ENCODE data around the gene SEMA4D.

The SEMA4D gene

GRCh38 chr9:89533411-89534095 is 35.6 kb upstream of the SEMA4D start:
- no peak for TF ChIP-seq TEAD4 (IDR thresholded peaks at IDR 0.05)
- TF ChIP-seq MAX (IDR thresholded peaks at IDR 0.05), result 0 out of 2 replicates have a peak, but pooled peaks have one; percentile 17
- no peak for TF ChIP-seq ZBTB7A (IDR thresholded peaks at IDR 0.05; ENCODE audit: low read depth)
- TF ChIP-seq CEBPB (IDR thresholded peaks at IDR 0.05), result no peak
- TF ChIP-seq USF1 (IDR thresholded peaks at IDR 0.05), result peak; percentile 79
- TF ChIP-seq NFIC (IDR thresholded peaks at IDR 0.05), result no peak

- TF ChIP-seq MAX (IDR thresholded peaks at IDR 0.05) (no peak), TCF12 (IDR thresholded peaks at IDR 0.05; ENCODE audit: low read depth) (no peak), ZBTB7A (IDR thresholded peaks at IDR 0.05; ENCODE audit: low read depth) (no peak), RAD21 (IDR thresholded peaks at IDR 0.05; ENCODE audit: low read depth) (no peak), TAF1 (IDR thresholded peaks at IDR 0.05; ENCODE audit: low read depth) (no peak), EP300 (IDR thresholded peaks at IDR 0.05; ENCODE audit: borderline replicate concordance) (no peak)
Observed at GRCh38 chr9:89532944-89533343, 35.0 kb upstream of the SEMA4D start.

GRCh38 chr9:89532478-89532877 is 34.6 kb upstream of the SEMA4D start:
- TF ChIP-seq ZBTB7A (IDR thresholded peaks at IDR 0.05; ENCODE audit: low read depth) (no peak), RAD21 (IDR thresholded peaks at IDR 0.05; ENCODE audit: low read depth) (no peak), YY1 (IDR thresholded peaks at IDR 0.05; ENCODE audit: low read depth) (no peak), CREB1 (IDR thresholded peaks at IDR 0.05; ENCODE audit: low read depth) (no peak), TAF1 (IDR thresholded peaks at IDR 0.05; ENCODE audit: low read depth) (no peak), MAX (IDR thresholded peaks at IDR 0.05) (no peak), EP300 (IDR thresholded peaks at IDR 0.05; ENCODE audit: borderline replicate concordance) (no peak), USF1 (IDR thresholded peaks at IDR 0.05) (no peak), TEAD4 (IDR thresholded peaks at IDR 0.05) (no peak), NFIC (IDR thresholded peaks at IDR 0.05) (no peak), EGR1 (IDR thresholded peaks at IDR 0.05) (no peak), REST (IDR thresholded peaks at IDR 0.05; ENCODE audit: low read depth) (no peak), FOXM1 (IDR thresholded peaks at IDR 0.05; ENCODE audit: borderline replicate concordance, low read depth) (no peak), CEBPB (IDR thresholded peaks at IDR 0.05) (no peak), TCF12 (IDR thresholded peaks at IDR 0.05; ENCODE audit: low read depth) (no peak)

GRCh38 chr9:89531766-89532165 is 33.9 kb upstream of the SEMA4D start:
- TF ChIP-seq FOXM1 (IDR thresholded peaks at IDR 0.05; ENCODE audit: borderline replicate concordance, low read depth) (no peak), ZBTB7A (IDR thresholded peaks at IDR 0.05; ENCODE audit: low read depth) (no peak), EGR1 (IDR thresholded peaks at IDR 0.05) (no peak), YY1 (IDR thresholded peaks at IDR 0.05; ENCODE audit: low read depth) (no peak), NFIC (IDR thresholded peaks at IDR 0.05) (no peak), TEAD4 (IDR thresholded peaks at IDR 0.05) (no peak), CEBPB (IDR thresholded peaks at IDR 0.05) (no peak), USF1 (IDR thresholded peaks at IDR 0.05) (no peak), REST (IDR thresholded peaks at IDR 0.05; ENCODE audit: low read depth) (no peak), TAF1 (IDR thresholded peaks at IDR 0.05; ENCODE audit: low read depth) (no peak), EP300 (IDR thresholded peaks at IDR 0.05; ENCODE audit: borderline replicate concordance) (no peak)

- TF ChIP-seq REST (IDR thresholded peaks at IDR 0.05; ENCODE audit: low read depth), result no peak
- no peak for TF ChIP-seq CREB1 (IDR thresholded peaks at IDR 0.05; ENCODE audit: low read depth)
- TF ChIP-seq FOXM1 (IDR thresholded peaks at IDR 0.05; ENCODE audit: borderline replicate concordance, low read depth), result no peak
- no peak for TF ChIP-seq CEBPB (IDR thresholded peaks at IDR 0.05)
- TF ChIP-seq MAX (IDR thresholded peaks at IDR 0.05), result no peak
- TF ChIP-seq TEAD4 (IDR thresholded peaks at IDR 0.05), result no peak
Observed at GRCh38 chr9:89530726-89531125, 32.8 kb upstream of the SEMA4D start.

All from Ishikawa (cell line).